Panc1 (cell line): Measurements from ENCODE around the gene PRAMEF12. TPM values are rescaled to one million over a fixed set of nuclear protein-coding genes. Genes with fewer than 3 reads are reported as not detected.

Experiments
- ATAC-seq: fragments of 200-7000 bp; cut with Tn5 transposase; 2 replicates; pipeline ENCODE4 v1.9.1; 2020; ENCODE audit warnings: mild to moderate bottlenecking, moderate library complexity
- BruUV-seq: library from RNA; stranded (reverse); fragments of 400-500 nt; replicated peaks from 2 replicates; lab custom pipeline; 2021; lab: Mats Ljungman, UMichigan
- CTCF ChIA-PET: fragments of 300-600 bp; sonication (Branson Sonifier 250); formaldehyde crosslinking; loops from one replicate; lab custom pipeline; 2022; ENCODE audit warnings: antibody characterized with exemption; lab: Charles Lee
- POLR2A ChIA-PET: fragments of 300-600 bp; sonication (Branson Sonifier 250); formaldehyde crosslinking; loops from one replicate; lab custom pipeline; 2022; ENCODE audit warnings: antibody characterized with exemption; lab: Charles Lee
- DNase-seq: peaks from one replicate; pipeline ENCODE4 v3.0.0-alpha.2; 2010; ENCODE audit warnings: low read depth, low spot score
- H3K27ac ChIP-seq: 2 replicates; pipeline ENCODE4 v1.5.1; 2011; ENCODE audit warnings: mild to moderate bottlenecking, low read length, inconsistent platforms
- H3K27me3 ChIP-seq: fragments of 200-500 bp; sonication (Bioruptor generic); 2 replicates; pipeline ENCODE4 v1.6.0; 2014; ENCODE audit warnings: low read length, inconsistent platforms; ENCODE audit not compliant: control insufficient read depth, insufficient read depth
- H3K36me3 ChIP-seq: fragments of 200-500 bp; sonication (Bioruptor generic); 2 replicates; pipeline ENCODE4 v1.5.1; 2014; ENCODE audit warnings: inconsistent platforms, mild to moderate bottlenecking, low read length, moderate library complexity; ENCODE audit not compliant: control insufficient read depth, insufficient read depth
- H3K4me1 ChIP-seq: 2 replicates; pipeline ENCODE4 v1.5.1; 2011; ENCODE audit warnings: inconsistent platforms, mild to moderate bottlenecking, low read length, moderate library complexity; ENCODE audit not compliant: control insufficient read depth, insufficient read depth
- H3K4me3 ChIP-seq, 2 experiments: 2 replicates each; pipeline ENCODE4 v1.5.1; 2011 to 2012; ENCODE audit warnings: low read depth in 2 of 2, low read length in 2 of 2, mild to moderate bottlenecking in 2 of 2, inconsistent platforms in 1 of 2, moderate library complexity in 1 of 2
- H3K9me3 ChIP-seq: fragments of 200-500 bp; sonication (Bioruptor generic); 2 replicates; pipeline ENCODE4 v1.5.1; 2014; ENCODE audit warnings: low read depth, mild to moderate bottlenecking, inconsistent platforms, low read length, moderate library complexity; ENCODE audit not compliant: control insufficient read depth, insufficient read depth
- POLR2AphosphoS5 ChIP-seq: IDR thresholded peaks from 2 replicates; pipeline ENCODE4 v1.6.1; 2012; ENCODE audit warnings: mild to moderate bottlenecking, low read depth, low read length, moderate library complexity
- REST ChIP-seq, 2 experiments: IDR thresholded peaks; 2 replicates each; pipeline ENCODE4 v1.6.1; 2011 to 2012; ENCODE audit warnings: low read depth in 2 of 2, control low read depth in 1 of 2, low read length in 1 of 2, mild to moderate bottlenecking in 1 of 2, moderate library complexity in 1 of 2; ENCODE audit not compliant: insufficient read depth in 1 of 2
- SIN3A ChIP-seq: IDR thresholded peaks from 2 replicates; pipeline ENCODE4 v1.6.1; 2012; ENCODE audit warnings: low read depth, mild to moderate bottlenecking, low read length, moderate library complexity, borderline replicate concordance; ENCODE audit not compliant: insufficient read depth
- TCF7L2 ChIP-seq: IDR thresholded peaks from 2 replicates; pipeline ENCODE4 v1.6.1; 2011; ENCODE audit warnings: mild to moderate bottlenecking, low read depth, low read length, inconsistent platforms
- in situ Hi-C: cut with HindIII; loops from 2 replicates; pipeline ENCODE4 v1.10.0; 2016; ENCODE audit warnings: low sequenced_read_pairs, low pct_unique_long_range_greater_than_20kb
- intact Hi-C: fragments of 100-400 bp; cut with micrococcal nuclease; formaldehyde crosslinking; loops from one replicate; pipeline ENCODE4 v1.10.0; 2022; ENCODE audit not compliant: unreplicated experiment
- total RNA-seq: library from RNA; stranded (reverse); gene quantifications from one replicate; pipeline ENCODE4 v1.2.1, GENCODE V29; 2021; ENCODE audit not compliant: unreplicated experiment
- TF ChIP-seq, protein P1 (sequence below): fragments of 450-650 bp; IDR thresholded peaks from 2 replicates; pipeline ENCODE4 v1.5.1; 2017; ENCODE audit warnings: mild to moderate bottlenecking

The PRAMEF12 gene
- total RNA-seq, 1 experiment from 2014 or later, result not detected

GRCh38 chr1:12809933-12810332 lies 36.4 kb downstream of the PRAMEF12 start:
- in situ Hi-C loops, result no loop called here
- CTCF ChIA-PET, result no interaction called here
- no TSS peak for BruUV-seq
- TF ChIP-seq TCF7L2, result no peak
- TF ChIP-seq, protein P1, sequence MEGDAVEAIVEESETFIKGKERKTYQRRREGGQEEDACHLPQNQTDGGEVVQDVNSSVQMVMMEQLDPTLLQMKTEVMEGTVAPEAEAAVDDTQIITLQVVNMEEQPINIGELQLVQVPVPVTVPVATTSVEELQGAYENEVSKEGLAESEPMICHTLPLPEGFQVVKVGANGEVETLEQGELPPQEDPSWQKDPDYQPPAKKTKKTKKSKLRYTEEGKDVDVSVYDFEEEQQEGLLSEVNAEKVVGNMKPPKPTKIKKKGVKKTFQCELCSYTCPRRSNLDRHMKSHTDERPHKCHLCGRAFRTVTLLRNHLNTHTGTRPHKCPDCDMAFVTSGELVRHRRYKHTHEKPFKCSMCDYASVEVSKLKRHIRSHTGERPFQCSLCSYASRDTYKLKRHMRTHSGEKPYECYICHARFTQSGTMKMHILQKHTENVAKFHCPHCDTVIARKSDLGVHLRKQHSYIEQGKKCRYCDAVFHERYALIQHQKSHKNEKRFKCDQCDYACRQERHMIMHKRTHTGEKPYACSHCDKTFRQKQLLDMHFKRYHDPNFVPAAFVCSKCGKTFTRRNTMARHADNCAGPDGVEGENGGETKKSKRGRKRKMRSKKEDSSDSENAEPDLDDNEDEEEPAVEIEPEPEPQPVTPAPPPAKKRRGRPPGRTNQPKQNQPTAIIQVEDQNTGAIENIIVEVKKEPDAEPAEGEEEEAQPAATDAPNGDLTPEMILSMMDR, result no peak
- TF ChIP-seq SIN3A, result no peak
- no peak for TF ChIP-seq REST (IDR thresholded peaks at IDR 0.05; ENCODE audit: insufficient read depth in 1 of 2, low read depth in 2 of 2, low read length in 1 of 2)
- TF ChIP-seq POLR2AphosphoS5, result no peak
- POLR2A ChIA-PET, result no interaction called here
- H3K27ac ChIP-seq, result no peak overlapping the region
- H3K4me1 ChIP-seq, result no peaks in the 10 kb centered on the region
- H3K4me3 ChIP-seq, result no peak overlapping the region
- H3K27me3 ChIP-seq, result no peaks in the 10 kb centered on the region; the same call in 1 of the 2 replicates
- intact Hi-C loops, result no loop called here
- no peaks in the 10 kb centered on the region for H3K36me3 ChIP-seq
- no peaks in the 10 kb centered on the region for H3K9me3 ChIP-seq
- ATAC-seq, result no peak
- DNase-seq, result no peak

DNA sequence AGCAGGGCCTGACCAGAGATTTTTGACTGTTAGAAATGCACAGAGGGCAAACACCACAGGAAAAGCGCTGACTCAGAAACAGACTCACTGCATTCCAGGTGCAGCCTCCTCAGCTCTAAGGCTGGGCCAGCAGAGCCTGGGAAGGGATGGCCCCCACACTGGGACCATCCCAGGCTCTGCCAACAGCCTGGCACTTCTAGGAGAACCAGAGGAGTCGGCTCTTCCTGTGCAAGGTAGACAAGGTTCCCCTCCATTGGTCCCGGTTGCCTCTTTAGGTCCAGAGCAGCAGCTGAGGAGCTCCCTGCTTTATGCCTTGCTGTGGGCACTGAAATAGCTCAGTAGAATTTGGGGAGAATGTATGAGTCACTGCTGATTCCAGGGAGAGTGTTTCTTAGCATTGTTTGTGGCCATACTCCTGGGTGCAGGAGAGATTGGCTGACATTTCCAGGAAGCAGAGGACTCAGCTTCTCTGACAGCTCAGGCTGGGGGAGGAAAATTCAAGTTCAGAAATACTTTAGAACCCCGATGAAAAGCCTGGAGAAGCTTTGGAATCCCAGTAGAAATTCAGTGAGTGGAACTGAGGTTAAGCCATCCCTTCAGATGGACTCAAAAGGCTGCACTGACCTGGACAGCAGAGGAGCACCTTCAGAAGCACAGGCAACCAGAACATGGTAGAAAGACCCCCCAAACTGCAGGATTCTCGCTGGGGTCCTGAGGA lies 37.3 kb downstream of the PRAMEF12 start:
- DNase-seq, result no peak
- in situ Hi-C loops, result no loop called here

More for the DNA sequence above, 37.3 kb downstream of the PRAMEF12 start:
- no peak for ATAC-seq
- Histone ChIP-seq H3K4me1 (no peaks in the 10 kb centered on the region), H3K9me3 (no peaks in the 10 kb centered on the region), H3K36me3 (no peaks in the 10 kb centered on the region), H3K4me3 (no peak overlapping the region), H3K27me3 (no peaks in the 10 kb centered on the region; the same call in 1 of the 2 replicates), H3K27ac (no peak overlapping the region)
- POLR2A ChIA-PET, result no interaction called here
- CTCF ChIA-PET, result no interaction called here
- TF ChIP-seq TCF7L2 (no peak), POLR2AphosphoS5 (no peak), SIN3A (no peak), REST (IDR thresholded peaks at IDR 0.05; ENCODE audit: insufficient read depth in 1 of 2, low read depth in 2 of 2, low read length in 1 of 2) (no peak)
- TF ChIP-seq, protein P1, result no peak
- intact Hi-C loops, result no loop called here
- no TSS peak for BruUV-seq
